HG02763 (cell line): ENCODE results near the gene NIP7.
A peak's percentile ranks its signal among the peaks of the same experiment; 100 is the strongest.
"Not testable (repeated sequence)": the region's sequence is repeated elsewhere in the genome, so short reads cannot be mapped to it uniquely, and the experiment has no call there.

ENCODE experiments used
- ATAC-seq: cut with Tn5 transposase; IDR thresholded peaks from one replicate; pipeline ENCODE4 v1.9.1; 2021; ENCODE audit warnings: mild to moderate bottlenecking, moderate library complexity; ENCODE audit not compliant: unreplicated experiment

Gene NIP7

DNA sequence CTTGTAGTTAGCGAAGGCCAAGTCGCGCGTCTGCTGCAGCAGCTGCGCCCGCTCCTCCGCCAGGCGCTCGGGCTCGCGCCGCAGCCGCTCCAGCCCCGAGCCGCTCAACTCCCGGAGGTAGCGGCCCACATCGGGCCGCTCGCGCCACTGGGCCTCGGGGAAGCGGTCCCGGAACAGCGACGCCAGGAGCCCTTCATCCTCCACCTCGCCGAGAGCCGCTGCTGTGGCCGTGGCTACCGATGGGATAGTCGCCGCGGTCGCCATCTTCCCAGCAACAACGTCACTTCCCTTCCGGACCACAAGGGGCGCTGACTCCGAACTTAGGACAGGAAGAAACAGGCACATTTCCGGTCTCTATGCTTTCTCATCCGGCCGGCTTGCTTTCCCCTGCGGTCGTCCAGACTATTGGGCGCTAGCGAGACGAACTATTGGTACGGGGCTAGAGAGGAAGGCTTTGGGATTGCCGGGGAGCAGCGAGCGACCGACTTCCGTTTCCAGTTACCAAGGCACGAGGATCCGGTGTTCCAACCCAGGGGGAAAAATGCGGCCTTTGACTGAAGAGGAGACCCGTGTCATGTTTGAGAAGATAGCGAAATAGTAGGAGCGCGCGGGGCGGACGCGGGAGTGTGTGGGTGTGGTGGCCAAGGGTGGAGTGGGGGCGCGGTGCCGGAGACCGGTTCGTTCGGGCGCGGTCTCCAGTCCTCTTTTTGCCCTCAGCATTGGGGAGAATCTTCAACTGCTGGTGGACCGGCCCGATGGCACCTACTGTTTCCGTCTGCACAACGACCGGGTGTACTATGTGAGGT is at the start of gene NIP7, which contains the start of gene COG8:
Gene NIP7, plus strand, starts transcription at position 484 of the 806 bp plus-strand sequence. Its CDS starts 58 bp downstream, at position 542.
Gene COG8, minus strand, starts transcription at position 276 of the 806 bp plus-strand sequence. Its CDS starts 12 bp downstream, at position 264.
- ATAC-seq, result peak; percentile 89

DNA sequence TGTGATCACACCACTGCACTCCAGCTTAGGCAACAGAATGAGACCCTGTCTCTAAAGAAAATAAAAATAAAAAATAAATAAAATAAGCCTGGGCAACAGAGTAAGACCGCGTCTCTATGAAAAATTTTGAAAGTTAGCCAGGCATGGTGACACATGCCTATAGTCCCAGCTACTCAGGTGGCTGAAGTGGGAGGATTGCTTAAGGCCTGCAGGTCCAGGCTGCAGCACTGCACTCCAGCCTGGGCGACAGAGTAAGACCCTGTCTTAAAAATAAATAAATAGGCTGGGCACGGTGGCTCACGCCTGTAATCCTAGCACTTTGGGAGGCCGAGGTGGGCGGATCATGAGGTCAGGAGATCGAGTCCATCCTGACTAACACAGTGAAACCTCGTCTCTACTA is 47.9 kb upstream of the NIP7 start:
- not testable (repeated sequence) for ATAC-seq

DNA sequence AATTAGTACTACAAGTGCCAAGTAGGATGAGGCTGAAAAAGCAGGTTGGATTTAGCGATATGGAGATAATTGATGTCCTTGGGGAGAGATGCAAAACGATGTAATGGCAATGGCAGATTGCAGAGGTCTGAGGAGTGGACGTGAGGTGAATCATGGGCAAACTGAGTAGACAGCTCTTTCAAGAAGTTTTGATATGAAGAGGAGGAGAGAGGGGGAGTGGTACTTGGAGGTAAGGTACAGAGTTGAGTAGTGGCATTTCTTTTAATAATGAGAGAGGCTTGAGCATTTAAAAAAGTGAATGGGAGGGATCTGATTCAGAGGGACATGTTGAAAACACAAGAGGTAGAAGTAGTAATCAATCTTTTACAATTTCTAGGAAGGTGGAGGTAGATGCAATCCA is 46.2 kb upstream of the NIP7 start:
- ATAC-seq, result no peak

DNA sequence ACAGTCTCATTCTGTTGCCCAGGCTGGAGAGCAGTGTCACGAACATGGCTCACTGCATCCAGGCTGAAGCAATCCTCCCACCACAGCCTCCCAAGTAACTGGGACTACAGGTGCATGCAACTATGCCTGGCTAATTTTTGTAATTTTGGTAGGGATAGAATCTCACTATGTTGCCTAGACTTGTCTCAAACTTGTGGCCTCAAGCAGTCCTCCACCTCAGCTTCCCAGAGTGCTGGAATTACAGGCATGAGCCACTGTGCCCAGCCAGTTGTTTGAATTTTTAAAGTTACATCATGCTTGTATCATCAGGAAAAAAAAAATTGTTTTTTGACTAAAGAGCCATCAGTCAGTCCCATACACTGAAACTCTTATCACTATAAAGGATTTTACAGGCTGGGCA is 45.5 kb upstream of the NIP7 start:
- ATAC-seq, result no peak

DNA sequence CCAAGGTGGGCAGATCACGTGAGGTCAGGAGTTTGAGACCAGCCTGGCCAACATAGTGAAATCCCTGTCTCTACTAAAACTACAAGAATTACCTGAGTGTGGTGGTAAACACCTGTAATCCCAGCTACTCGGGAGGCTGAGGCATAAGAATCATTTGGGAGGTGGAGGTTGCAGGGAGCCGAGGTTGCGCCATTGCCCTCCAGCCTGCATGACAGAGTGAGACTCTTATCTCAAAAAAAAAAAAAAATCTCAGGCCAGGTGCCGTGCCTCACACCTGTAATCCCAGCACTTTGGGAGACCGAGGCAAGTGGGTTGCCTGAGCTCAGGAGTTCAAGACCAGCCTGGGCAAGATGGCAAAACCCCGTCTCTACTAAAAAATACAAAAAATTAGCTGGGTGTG is 42.8 kb upstream of the NIP7 start:
- ATAC-seq, result not testable (repeated sequence)

DNA sequence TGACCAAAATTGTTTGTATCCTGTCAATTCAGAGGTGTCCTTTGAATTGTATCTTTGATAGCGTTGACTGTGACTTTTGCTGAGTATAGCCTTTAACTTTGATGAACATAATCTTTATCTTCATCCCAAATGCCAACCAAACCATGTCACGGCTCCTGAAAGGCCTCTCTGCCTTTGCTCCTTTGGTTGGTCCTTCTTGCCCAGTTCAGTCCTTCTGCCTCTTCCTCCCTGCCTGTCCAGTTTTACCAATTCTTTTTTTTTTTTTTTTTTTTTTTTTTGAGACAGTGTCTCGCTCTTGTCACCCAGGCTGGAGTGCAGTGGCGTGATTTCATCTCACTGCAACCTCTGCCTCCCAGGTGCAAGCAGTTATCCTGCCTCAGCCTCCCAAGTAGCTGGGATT is 41.3 kb upstream of the NIP7 start:
- ATAC-seq, result no peak

DNA sequence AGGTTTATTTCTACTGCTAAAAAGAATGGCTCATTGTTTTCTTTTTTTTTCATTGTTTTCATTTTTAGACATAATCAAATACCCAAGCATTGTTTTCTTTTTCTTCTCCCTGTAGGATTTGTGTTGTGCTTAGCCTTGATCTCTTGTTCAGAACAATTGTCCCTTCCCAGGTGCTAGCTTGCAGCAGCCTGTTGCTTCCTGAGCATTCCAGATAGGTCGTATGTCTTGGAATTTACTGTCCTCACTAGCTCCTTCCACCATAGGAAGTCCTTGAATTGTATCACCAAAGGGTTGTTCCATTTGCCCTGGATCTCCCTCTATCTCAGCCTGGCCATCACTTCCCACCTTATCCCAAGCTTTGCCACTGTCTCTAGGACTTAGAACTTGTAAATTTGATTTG is 38.4 kb upstream of the NIP7 start:
- no peak for ATAC-seq

DNA sequence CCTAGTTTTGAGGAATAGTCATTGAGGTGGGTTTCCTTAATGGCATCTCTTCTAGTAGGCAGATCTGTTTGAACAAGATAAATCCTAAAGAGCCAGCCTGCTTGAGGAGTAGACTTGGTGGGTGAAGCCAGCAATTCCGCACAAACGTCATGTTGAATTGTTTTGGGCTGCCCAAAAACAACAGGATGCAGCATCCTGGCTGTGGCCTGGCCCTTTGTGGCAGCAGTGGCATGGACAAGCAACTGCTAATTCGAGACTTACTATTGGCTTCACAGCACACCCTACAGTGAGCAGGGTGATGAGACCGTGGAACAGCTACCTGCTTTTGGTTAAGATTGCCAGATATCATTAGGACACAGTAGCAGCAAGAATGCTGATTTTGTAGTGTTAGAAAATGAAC is 37.7 kb upstream of the NIP7 start:
- no peak for ATAC-seq

DNA sequence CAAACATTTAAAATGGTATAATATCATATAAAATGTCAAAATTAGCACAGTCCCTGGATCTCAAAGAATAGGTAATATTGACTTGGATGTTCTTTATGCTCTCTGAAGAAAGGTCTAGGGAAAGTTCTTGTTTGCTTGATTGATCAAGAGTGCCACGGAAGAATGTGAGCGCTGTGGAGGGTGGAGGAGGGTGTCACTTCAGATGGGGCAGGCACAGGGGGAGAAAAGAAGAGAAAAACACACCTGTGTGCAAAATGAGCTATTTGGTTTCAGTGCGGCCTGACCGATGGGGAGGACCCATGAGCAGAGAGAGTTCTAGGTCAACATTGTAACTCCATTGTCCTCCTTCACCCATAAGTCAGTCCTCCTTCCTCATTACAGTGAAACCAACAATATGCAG is 37.3 kb upstream of the NIP7 start:
- no peak for ATAC-seq

DNA sequence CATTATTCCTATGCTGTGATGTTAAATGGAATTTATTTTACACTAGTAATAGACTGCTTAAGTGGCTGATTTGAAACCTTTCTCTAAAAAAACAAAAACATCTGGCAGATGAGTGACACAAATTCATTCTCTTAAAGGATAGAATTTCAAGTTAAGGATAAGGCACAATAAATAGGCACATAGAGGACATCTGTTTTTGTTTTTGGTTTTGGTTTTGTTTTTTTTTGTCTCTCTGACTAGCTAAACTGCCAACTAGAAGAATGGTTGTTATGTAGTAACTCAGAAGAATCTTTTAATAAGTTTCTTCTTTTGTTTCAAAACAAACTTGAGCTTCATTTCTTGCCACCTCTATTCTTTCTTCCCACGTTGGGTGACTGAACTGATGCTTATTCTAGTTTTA is 33.5 kb upstream of the NIP7 start:
- ATAC-seq, result no peak

DNA sequence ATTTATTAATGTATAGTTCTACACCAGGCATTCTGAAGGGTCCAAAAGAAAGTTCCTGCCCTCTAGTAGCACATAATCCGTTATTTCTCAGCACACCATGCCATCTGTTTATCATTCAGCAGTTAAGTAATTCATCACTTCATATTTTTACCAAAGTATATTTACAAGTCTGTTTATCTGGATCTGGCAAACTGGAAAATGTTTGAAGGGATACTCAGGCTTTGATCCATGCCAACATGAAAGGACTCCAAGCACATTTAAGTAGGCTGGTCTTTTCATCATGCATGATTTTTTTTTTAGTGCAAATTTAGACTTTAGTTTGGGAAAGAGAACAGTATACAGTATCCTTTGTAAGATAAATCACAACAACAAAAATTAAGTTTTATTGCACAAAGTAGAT is 32.5 kb upstream of the NIP7 start:
- no peak for ATAC-seq

DNA sequence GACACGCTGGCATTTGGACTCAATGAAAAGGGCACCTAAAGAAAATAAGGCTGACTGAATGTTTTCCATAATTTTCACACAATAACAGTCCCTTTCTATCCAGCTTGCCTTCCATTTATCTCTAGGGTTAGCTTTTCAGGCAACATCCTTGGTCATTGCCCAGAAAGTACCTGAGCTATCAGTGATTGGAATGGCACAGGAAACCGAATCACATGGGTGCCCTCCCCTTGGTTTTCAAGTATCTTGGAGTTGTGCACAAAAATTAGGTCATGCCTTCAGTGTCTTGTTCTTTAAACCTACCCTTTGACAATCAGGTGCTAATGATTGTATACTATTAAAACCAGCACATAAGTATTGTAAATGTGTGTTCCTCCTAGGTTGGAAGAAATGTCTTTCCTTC is 31.7 kb upstream of the NIP7 start:
- ATAC-seq, result no peak

DNA sequence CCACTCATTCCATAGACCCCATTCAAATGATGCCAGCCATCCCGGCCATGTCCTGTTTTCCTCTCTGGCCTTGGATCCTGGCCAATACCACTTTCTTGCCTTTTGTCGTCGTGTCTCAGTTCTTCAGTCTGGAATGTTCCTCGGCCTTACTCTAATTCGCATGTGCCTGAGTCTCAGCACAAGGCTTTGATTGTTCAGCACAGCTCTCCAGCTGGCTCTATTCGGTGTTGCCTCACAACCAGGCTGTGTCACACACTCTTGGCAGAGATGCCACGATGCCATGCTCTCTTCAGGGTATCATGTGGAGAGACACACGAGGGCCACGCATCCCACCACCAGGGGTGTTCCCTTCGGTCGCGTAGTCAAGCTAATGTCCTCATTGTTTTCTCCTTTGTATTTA is 30.3 kb upstream of the NIP7 start:
- ATAC-seq, result no peak

DNA sequence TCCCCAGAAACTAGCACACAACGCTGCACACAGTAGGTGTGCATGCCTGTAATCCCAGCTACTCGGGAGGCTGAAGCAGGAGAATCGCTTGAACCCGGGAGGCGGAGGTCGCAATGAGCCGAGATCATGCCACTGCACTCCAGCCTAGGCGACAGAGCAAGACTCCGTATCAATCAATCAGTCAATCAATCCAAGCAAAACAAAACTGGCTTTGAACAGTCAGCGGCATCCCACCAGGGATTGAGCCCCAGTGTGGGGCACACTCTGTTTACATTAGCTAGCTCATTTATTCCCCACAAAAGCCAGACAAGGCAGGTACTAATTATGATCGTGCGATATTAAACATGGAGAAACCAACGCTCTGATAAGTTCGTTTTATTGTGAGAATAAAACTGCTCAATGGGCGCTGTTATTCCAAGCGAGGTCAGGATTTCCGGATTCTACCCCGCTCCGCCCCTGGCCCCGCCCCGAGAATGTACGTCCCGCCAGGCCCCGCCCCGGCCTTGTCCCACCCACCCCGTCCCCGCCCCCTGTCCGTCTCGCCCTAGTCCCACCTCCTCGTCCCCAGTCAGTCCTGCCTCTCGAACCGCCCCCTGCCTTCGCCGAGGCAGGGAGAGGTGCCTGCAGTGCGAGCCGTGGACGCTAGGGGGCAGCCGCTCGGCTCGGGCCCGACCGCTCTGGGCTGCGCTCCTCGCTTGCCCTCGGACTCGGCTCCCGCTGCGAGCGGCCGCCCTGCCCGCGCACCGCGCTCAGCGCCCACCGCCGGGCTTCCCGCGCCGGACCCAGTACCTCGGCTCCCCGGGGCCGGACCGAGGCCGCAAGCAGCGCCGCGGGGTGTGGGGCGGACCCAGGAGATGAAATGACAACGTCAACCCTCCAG is 28.7 kb upstream of the NIP7 start, which contains the start of gene VPS4A:
Gene VPS4A, plus strand, starts transcription at position 698 of the 880 bp plus-strand sequence. Its CDS starts 162 bp downstream, at position 860.
- ATAC-seq, result peak; percentile 91

DNA sequence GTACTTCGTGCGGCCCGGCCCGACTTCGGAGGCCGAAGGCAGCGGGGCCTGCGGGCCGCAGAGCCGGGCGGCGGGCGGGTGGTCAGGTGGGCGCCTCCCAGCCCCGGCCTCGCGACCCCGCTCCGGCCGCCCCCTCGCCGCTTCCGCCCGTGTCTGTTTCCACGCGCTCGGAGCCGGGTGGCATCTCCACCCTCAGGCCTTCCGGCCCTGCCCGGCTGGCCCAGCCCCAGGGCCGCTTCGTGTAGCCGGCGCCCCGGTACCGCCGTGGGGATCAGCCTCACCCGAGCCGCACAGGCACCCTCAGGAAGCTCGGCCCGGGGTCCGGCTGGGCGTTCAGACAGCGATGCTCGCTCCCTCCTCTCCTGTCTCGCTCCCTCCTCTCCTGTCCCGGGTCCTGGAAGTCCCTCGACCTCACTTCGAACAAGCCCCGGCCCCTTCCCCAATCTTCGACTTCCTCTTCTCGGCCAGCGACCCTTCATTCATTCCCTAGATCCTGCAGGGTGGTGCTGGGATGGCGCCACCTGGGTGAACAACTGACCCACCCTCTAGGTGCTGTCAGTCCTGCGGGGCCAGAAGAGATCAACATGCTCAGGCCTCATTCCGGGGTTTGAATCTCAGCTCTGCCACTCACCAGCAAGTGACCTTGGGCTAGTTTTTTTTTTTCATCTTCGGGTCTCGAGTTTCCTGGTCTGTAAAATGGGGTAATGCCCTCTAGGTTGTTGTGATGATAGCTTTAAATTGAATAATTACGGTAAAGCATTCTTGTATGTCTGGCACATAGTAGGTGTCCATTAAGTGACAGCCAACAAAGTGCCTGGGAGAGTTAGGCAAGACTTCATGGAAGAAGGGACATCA is 27.8 kb upstream of the NIP7 start:
- ATAC-seq, result peak; percentile 38

DNA sequence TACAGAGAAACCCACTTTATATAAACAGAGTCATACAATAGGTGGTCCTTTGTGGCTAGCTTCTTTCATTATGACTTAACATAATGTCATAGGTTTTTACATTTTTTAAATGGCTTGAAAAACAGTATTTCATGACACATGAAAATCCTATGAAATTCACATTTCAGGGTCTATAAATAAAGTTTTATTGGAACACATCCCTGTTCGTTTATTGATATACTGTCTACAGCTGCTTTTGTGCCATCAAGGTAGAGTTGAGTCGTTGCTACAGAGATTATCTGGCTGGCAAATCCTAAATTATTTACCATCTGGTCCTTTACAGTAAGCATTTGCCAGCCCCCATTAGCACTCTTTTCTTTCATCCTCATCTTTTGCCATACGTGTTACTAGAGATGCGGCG is 26.1 kb upstream of the NIP7 start:
- ATAC-seq, result no peak

DNA sequence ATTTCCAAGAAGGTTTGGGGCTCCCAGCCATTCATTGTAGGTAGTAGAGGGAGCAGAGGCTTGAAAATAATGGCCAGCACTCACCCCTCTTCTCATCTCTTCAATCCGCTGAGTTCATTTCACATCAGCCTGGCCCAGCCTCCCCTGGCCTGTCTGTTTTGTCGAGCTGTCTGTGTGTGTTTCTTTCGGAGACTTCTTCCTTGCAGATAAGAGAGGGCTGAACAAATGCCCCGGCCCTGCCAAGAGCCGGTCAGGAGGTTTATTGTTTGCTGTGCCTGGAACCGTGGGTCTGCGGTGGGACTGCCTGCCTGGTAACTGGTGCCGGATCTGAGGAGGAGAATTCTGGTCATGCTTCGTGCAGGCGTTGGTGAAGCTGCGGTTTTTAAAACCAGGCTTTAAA is 25.0 kb upstream of the NIP7 start:
- ATAC-seq, result no peak

DNA sequence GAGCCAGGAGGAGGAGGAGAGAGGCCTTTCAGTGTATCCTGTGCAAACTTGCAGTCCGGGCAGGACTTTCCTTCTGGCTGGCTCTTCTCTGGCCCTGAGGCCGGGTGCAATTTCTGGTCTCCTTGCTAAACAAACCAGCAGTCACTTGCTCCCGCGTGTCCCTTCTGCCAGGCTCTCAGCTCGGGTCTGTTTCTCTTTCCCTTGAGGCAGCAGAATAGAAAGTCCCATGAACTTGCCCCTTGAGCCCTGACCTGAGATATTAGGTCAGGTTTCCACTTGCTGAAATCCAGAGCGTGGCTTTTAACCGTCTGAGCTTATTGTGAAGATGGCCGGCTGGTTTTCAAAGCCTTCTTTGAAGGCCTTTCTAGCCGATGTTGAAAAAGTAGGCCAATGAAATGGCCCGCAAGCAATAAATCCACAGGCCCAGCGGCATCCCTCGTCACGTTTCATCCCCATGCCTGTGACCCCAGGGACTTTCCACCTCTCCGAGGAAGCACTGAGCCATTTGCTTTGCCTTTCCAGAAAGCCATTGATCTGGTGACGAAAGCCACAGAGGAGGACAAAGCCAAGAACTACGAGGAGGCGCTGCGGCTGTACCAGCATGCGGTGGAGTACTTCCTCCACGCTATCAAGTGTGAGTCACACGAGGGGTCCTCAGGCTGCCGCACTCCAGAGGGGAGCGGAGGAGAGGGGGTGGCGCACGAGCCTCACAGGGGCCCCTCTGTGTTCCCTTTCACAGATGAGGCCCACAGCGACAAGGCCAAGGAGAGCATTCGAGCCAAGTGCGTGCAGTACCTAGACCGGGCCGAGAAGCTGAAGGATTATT is 23.9 kb upstream of the NIP7 start:
- ATAC-seq, result no peak

DNA sequence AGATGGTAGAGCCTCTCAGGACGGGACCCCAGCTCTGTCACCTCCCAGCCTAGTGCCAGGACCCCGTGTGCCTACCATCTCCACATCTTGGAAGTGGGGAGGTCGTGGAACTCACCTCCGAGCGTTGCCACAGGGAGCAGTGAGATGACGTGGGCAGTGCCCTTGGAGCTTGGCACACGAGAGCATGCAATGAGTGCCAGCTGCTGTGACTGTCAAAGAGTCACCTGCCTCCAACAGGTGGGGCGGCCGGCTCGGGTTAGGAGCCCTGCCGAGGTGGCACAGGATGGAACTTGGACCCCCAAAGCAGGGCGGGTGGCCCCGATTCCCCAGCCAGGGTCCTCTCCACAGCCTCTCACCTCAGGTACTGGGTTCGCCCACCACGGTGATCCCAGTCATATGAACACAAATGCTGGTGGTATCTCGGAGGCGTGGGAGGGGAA is 23.0 kb upstream of the NIP7 start:
- no peak for ATAC-seq
